OCI-LY3 (cell line): Measurements from ENCODE around the gene JCHAIN.

ENCODE experiments used
- CTCF ChIP-seq: fragments of 200-600, 300-600 bp; sonication (generic); IDR thresholded peaks from 2 replicates; pipeline ENCODE4 v1.5.1; 2014; ENCODE audit warnings: antibody characterized with exemption, low read length, low read depth
- EZH2phosphoT487 ChIP-seq: fragments of 200-600 bp; shearing (Covaris generic); IDR thresholded peaks from 2 replicates; pipeline ENCODE4 v1.6.1; 2018; ENCODE audit warnings: antibody characterized with exemption, mixed run types, low read depth

DNA sequence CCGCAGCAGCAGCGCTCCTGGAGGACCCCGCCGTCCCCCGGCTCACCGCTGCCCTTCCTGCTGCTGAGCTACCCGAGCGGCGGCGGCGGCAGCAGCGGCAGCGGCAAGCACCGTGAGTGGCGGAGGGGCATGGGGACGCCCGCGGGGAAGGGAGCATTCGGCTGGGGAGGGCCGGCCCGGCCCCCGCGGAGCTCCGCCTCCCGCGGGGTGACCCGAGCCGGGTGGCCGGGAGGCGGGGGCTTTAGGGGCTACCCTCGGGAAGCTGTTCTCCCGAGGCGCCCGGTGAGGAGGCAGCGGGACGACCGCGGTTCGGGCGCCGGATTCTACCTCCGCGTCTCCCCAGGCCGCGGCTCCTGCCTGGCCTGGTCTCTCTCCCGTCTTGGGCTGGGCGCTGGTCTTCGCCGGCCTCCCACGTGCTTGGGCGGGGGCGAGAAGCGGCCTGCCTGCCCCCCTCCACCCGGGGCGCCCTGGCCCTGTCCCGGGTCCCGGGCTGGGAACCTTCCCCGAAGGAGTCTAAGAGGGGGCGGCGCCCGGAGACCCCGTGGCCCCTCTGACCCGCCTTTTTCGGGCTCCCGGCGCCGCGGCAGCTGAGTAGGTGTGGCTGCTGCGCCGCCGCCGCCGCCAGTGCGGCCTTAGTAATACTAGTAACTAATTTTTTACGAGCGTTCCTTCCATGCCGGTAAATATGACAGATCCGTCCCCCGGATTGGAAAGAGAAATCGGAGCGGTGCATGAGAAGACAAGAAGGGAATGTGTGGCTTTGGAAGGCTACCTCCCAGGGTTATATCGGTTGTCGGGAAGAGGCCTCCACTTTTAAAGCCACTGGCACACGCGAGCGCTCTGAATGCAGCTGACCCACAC, 39.1 kb upstream of the JCHAIN start:
- TF ChIP-seq CTCF (no peak), EZH2phosphoT487 (no peak)
